Stimulated activated naive CD8-positive, alpha-beta T cell treated with anti-CD3 and anti-CD28 coated beads, Interleukin-15, amount 100 ng/mL, for 72 hours (primary cell): ENCODE results near the gene GPATCH4.

Source experiments
- ATAC-seq: fragments of 150-1000 bp; cut with Tn5 transposase; 2 replicates; pipeline ENCODE4 v1.10.0; 2021; ENCODE audit warnings: mild to moderate bottlenecking, moderate library complexity
- DNase-seq, 2 donors: peaks; one replicate each; pipeline ENCODE4 v3.0.0; 2021 to 2022
- H3K27ac Mint-ChIP-seq, 2 donors: one replicate each; pipeline ENCODE4 v1.8.0; 2022; ENCODE audit warnings: mild to moderate bottlenecking in 2 of 2, mixed read lengths in 2 of 2, moderate library complexity in 2 of 2
- H3K27me3 Mint-ChIP-seq: one replicate; pipeline ENCODE4 v1.8.0; 2022; ENCODE audit warnings: mixed read lengths
- H3K4me1 Mint-ChIP-seq: one replicate; pipeline ENCODE4 v1.8.0; 2022; ENCODE audit warnings: mild to moderate bottlenecking, mixed read lengths
- H3K4me3 Mint-ChIP-seq, 2 donors: one replicate each; pipeline ENCODE4 v1.8.0; 2022; ENCODE audit warnings: mild to moderate bottlenecking in 2 of 2, mixed read lengths in 2 of 2, moderate library complexity in 1 of 2
- H3K9me3 Mint-ChIP-seq, 2 donors: one replicate each; pipeline ENCODE4 v1.8.0; 2022; ENCODE audit warnings: mixed read lengths in 2 of 2

GPATCH4 gene

DNA sequence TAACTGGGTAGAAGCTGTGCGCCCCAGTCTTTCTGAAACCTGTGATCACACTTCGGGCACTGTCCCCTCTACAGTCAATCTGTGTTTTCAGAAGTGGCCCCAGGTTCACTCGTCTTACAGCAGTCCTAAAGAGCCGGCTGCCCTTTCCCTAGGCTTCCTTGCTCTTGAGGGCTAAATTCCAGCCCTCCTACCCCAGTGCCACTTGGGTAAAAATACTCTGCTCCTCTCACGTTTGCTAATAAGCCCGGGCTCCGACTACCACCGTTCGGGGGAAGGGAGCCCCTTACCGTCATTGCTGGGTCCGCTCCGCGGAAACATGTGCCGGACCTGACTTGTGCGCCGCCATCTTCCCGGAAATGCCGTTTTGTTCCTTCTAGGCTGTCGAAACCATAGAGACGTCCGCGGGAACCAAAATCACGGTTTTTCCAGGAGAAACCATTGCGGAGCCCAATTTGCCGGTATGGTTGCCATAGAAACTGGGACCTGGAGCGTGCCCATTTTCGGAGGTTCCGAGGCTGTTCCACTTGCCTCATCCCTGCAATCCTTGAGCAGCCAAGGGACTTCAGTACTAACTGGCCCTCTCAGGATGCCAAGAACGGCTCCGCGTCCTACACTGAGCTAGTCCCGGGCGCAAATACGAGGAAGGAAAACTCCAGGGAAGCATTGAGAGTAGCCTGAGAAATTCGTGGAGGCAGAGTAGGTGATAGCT, at the start of gene GPATCH4:
GPATCH4 (minus strand) TSS at position 358 of the 709 bp plus-strand sequence.
- Mint-ChIP-seq H3K4me1 (peaks cover 45% of the 10 kb centered on the region), H3K9me3 (no peaks in the 10 kb centered on the region), H3K27me3 (no peaks in the 10 kb centered on the region), H3K4me3 (peak within 1 kb of the TSS; percentile 89 to 100), H3K27ac (peak within 1 kb of the TSS; percentile 97 to 100)
- ATAC-seq (peak; percentile 82), DNase-seq (peak; percentile 76 to 87)

DNA sequence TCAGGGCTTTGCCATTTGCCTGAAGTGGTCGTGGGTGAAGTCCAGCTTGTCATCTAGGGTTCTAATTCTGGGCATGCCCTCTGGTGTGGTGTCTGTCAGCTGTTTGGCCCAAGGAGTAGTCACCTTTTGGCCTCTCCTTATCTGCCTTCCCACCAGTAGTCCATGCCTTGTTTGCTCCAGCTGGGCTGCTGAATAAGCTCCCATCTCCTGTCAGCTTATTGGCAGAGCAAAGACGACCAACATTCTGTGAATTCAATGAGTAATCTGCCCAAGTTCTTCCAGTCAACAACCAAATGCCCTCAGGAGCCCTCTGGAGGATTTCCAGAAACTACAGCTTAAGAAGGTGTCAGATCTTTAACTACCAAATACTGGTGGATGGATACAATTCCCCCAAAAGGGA, 47.7 kb upstream of the GPATCH4 start:
- no peak for DNase-seq

DNA sequence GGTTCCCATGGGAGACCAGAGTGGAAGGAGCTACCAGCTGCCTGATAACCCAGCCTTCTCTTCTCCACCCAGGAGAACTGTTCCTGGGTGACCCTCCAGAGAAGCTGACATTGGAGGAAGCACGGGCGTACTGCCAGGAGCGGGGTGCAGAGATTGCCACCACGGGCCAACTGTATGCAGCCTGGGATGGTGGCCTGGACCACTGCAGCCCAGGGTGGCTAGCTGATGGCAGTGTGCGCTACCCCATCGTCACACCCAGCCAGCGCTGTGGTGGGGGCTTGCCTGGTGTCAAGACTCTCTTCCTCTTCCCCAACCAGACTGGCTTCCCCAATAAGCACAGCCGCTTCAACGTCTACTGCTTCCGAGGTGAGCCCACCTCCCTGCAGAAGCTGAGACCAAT, 47.2 kb upstream of the GPATCH4 start:
- no peaks in the 10 kb centered on the region for H3K9me3 Mint-ChIP-seq
- DNase-seq = no peak
- ATAC-seq = no peak
- no peak overlapping the region for H3K4me3 Mint-ChIP-seq
- H3K4me1 Mint-ChIP-seq = peaks cover 18% of the 10 kb centered on the region
- H3K27ac Mint-ChIP-seq = no peak overlapping the region
- peaks cover 99% of the 10 kb centered on the region for H3K27me3 Mint-ChIP-seq

More for the DNA sequence above, 47.7 kb upstream of the GPATCH4 start:
- Mint-ChIP-seq H3K4me1 (peaks cover 14% of the 10 kb centered on the region), H3K27me3 (peaks cover 99% of the 10 kb centered on the region), H3K27ac (no peak overlapping the region), H3K9me3 (no peaks in the 10 kb centered on the region), H3K4me3 (no peak overlapping the region)
- ATAC-seq = no peak

DNA sequence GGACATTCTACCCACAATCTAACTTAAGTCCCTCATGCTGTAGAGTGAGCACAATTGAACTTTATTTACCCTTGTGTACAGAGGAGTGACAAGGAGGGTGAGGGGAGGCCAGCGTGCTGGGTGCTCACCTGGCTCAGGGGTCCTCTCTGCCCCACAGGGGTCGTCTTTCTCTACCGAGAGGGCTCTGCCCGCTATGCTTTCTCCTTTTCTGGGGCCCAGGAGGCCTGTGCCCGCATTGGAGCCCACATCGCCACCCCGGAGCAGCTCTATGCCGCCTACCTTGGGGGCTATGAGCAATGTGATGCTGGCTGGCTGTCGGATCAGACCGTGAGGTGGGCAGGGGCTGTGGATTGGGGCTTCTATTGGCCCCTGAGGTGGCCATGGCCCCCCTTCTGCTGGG, 46.1 kb upstream of the GPATCH4 start:
- Mint-ChIP-seq H3K4me1 (peaks cover 28% of the 10 kb centered on the region), H3K4me3 (no peak overlapping the region), H3K27me3 (peaks cover 99% of the 10 kb centered on the region), H3K9me3 (no peaks in the 10 kb centered on the region), H3K27ac (no peak overlapping the region)
- ATAC-seq (no peak), DNase-seq (no peak)

GRCh38 chr1:156646738-156647211, 45.5 kb upstream of the GPATCH4 start:
- Mint-ChIP-seq H3K27ac (no peak overlapping the region), H3K9me3 (no peaks in the 10 kb centered on the region), H3K27me3 (peaks cover 99% of the 10 kb centered on the region), H3K4me1 (peaks cover 32% of the 10 kb centered on the region), H3K4me3 (no peak overlapping the region)
- DNase-seq = no peak
- no peak for ATAC-seq

DNA sequence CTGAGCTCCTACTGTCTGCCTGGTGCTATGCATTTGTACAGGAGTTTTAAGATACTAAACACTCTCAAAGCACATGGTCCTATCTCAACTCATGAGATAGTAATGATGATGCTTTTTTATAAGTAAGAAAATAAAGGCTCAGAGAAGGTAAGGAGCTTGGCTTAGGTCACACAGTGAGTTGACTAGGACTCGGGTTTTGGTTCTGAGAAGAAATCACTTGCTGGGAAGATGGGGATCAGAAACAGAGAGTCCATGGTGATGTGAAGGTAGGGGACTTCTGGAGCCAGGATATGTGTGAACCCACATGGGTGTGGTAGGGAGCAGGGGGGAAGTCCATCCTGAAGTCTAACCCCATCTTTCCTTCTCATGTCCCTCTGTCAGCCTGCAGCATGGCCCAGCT, 44.4 kb upstream of the GPATCH4 start:
- no peak for DNase-seq
- Mint-ChIP-seq H3K9me3 (no peaks in the 10 kb centered on the region), H3K27me3 (peaks cover 100% of the 10 kb centered on the region), H3K4me1 (peaks cover 43% of the 10 kb centered on the region), H3K27ac (no peak overlapping the region), H3K4me3 (no peak overlapping the region)
- ATAC-seq = no peak

DNA sequence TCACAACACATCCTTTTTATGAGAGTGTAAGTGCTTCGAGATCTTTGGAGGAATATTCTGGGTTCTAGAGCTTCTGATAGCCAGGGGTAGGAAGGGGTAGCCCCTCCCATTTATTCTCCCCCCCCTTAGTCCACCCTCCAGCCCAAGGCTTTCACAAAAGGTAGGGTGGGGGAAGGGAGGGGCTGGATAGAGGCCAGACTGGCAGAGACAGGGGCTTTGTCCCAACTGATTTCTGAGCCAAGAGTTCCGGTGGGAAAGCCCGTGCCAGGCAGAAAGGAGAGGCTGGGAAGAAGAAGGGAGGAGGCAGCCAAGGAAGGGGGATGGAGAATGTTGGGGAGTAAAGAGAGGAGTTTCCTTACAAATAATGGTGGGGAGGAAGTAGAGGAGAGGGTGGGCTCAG, 43.8 kb upstream of the GPATCH4 start:
- no peaks in the 10 kb centered on the region for H3K9me3 Mint-ChIP-seq
- peaks cover 100% of the 10 kb centered on the region for H3K27me3 Mint-ChIP-seq
- H3K4me3 Mint-ChIP-seq = no peak overlapping the region
- ATAC-seq = no peak
- H3K27ac Mint-ChIP-seq = no peak overlapping the region
- H3K4me1 Mint-ChIP-seq = peaks cover 43% of the 10 kb centered on the region
- DNase-seq = no peak

DNA sequence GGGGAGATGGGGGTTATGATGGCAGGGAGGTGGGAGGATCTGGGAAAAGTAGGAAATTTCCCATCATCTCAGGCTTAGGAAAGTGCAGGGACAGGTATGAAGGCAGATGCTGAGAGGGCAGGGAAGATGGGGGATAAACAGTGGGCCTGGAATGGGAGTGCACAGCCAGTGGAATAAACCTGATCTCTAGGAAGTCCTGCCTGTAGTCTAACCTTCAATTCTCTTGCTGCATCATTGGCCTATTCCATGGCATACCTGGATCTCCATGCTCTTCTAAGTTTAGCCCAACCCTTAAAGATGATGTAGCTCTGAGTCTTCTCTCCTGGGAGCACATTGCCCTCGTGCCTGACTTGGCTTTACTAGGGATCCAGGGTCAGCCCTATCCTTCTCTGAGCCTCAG, 43.4 kb upstream of the GPATCH4 start:
- Mint-ChIP-seq H3K4me3 (no peak overlapping the region), H3K27ac (no peak overlapping the region), H3K9me3 (no peaks in the 10 kb centered on the region), H3K4me1 (peaks cover 43% of the 10 kb centered on the region), H3K27me3 (peaks cover 100% of the 10 kb centered on the region)
- no peak for ATAC-seq
- no peak for DNase-seq

DNA sequence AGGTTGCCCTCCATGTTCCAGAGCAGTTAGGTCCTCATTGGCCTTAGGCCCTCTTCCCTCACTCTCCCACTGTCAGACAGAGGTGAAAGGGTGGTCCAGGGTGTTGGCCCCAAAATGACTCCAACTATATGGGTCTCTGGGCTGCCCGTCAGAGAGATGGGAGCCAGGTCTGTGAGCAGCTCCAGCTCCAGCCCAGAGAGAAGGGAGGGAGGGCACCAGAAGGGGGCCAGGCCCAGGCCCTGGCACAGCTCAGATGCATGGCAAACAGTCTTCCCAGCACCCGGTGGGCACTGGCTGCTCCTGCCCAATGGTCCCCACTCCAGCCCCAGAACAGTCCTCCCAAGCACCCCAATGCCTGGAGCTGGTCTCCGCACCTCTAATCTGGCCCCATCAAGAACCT, 42.9 kb upstream of the GPATCH4 start:
- DNase-seq = no peak
- Mint-ChIP-seq H3K27ac (no peak overlapping the region), H3K9me3 (no peaks in the 10 kb centered on the region), H3K4me3 (no peak overlapping the region), H3K4me1 (peaks cover 43% of the 10 kb centered on the region), H3K27me3 (peaks cover 100% of the 10 kb centered on the region)
- ATAC-seq = peak; percentile 24

DNA sequence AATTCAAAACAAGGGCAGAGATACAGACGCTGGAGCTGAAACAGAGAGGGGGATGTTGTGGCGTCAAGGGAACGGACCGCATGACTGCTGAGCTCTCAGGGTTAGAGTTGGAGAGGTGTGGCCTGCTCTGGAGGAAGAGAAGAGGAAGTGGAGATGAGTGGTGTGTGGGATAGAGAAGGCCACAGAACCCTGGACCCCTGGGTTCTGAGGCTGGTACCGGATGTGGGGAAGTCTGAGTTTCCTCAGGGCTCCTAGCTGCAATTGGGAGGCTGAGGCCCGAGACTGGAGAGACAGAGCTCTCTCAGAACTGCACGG, 42.5 kb upstream of the GPATCH4 start:
- ATAC-seq (peak; percentile 95), DNase-seq (peak in 1 of 2 donors; percentile 69)
- Mint-ChIP-seq H3K4me1 (peaks cover 43% of the 10 kb centered on the region), H3K4me3 (no peak overlapping the region), H3K27me3 (peaks cover 100% of the 10 kb centered on the region), H3K27ac (no peak overlapping the region), H3K9me3 (no peaks in the 10 kb centered on the region)

DNA sequence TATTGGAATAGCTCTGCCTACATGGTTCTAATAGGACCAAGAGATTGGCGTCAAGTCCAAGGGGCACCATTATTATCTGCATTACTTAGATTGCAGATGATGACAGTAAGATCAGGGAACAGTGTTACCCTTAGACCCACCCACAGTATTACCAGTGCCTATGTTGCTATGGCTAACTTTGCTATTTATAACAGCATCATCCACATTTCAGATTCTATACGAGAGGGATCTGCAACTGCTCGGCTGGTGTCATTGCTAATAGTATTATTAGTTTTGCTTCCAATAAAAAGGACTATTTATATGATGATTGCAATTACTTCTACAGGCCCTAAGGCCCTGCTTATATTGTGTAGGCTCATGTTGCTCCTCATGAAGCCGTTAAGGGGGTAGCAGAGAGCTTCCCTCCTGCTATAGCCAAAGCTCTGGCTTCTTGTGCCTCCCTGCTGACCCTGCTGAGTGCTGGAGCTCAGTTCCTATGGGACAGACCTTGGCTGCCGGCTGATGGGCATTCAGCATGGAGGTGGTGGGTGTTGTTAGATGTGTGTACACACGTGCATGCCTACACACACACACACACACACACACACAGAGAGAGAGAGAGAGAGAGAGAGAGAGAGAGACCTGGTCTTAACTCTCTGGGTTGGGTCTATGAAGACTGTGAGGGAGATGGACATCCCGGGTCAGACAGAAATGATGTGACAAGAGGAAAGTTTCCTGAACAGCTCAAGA, 41.9 kb upstream of the GPATCH4 start:
- no peak overlapping the region for H3K4me3 Mint-ChIP-seq
- H3K27me3 Mint-ChIP-seq = peaks cover 100% of the 10 kb centered on the region
- ATAC-seq (peak; percentile 18), DNase-seq (no peak)
- H3K4me1 Mint-ChIP-seq = peaks cover 43% of the 10 kb centered on the region
- no peak overlapping the region for H3K27ac Mint-ChIP-seq
- no peaks in the 10 kb centered on the region for H3K9me3 Mint-ChIP-seq

DNA sequence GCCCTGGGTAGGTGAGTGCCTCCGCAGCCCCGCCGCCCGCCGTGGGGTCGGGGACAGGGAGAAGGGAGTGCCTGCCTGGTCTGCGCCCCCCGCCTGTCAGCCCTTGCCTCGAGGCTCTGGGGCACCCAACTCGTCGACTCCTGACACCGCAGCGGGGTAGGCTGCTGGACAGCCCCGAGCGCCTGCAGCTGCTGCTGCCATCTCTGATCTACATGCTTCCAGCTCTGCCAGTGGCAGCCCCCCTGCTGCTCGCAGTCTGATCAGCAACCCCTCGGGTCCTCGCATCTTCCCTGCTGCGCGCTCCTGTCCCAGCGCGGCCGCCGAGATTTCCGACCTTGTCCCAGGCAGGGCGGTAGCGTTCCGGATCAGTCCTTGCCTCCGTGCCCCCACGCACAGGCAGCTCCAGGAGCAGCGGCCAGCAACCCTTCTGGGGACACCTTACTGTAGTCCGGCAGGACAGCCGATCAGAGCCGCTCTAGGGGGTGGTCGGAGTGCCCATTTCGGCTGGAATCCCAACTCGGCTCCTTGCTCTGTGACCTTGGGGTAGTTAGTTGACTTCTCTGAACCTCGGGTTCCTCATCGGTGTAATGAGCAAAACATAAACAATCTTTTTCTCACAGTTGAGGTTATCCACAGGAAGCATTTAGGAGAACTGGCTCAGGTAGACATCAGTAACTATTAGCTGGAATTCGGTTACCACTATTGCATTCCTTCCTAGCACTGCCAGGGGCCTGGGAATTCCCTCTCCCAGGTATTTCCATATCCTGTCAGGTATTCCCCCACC, 41.2 kb upstream of the GPATCH4 start:
- DNase-seq = no peak
- Mint-ChIP-seq H3K4me1 (peaks cover 43% of the 10 kb centered on the region), H3K9me3 (no peaks in the 10 kb centered on the region), H3K4me3 (peak overlapping the region; percentile 57 to 74), H3K27me3 (peaks cover 99% of the 10 kb centered on the region), H3K27ac (no peak overlapping the region)
- peak; percentile 1 for ATAC-seq

- H3K27me3 Mint-ChIP-seq = peaks cover 92% of the 10 kb centered on the region
- peak within 1 kb of the TSS; percentile 57 to 74 for H3K4me3 Mint-ChIP-seq
- ATAC-seq = peak; percentile 26
- peaks cover 43% of the 10 kb centered on the region for H3K4me1 Mint-ChIP-seq
- no peak for DNase-seq
- no peak within 1 kb of the TSS for H3K27ac Mint-ChIP-seq
- H3K9me3 Mint-ChIP-seq = no peaks in the 10 kb centered on the region
Measured at GRCh38 chr1:156641761-156642264, 40.5 kb upstream of the GPATCH4 start, which contains the start of gene BCAN. BCAN (plus strand) TSS chr1:156642117; CDS start chr1:156646055, 3,938 bp downstream.

GRCh38 chr1:156640842-156641706, 39.8 kb upstream of the GPATCH4 start:
- no peaks in the 10 kb centered on the region for H3K9me3 Mint-ChIP-seq
- no peak overlapping the region for H3K27ac Mint-ChIP-seq
- H3K27me3 Mint-ChIP-seq = peaks cover 92% of the 10 kb centered on the region
- peak overlapping the region; percentile 31 to 42 for H3K4me3 Mint-ChIP-seq
- no peak for DNase-seq
- H3K4me1 Mint-ChIP-seq = peaks cover 39% of the 10 kb centered on the region
- no peak for ATAC-seq

DNA sequence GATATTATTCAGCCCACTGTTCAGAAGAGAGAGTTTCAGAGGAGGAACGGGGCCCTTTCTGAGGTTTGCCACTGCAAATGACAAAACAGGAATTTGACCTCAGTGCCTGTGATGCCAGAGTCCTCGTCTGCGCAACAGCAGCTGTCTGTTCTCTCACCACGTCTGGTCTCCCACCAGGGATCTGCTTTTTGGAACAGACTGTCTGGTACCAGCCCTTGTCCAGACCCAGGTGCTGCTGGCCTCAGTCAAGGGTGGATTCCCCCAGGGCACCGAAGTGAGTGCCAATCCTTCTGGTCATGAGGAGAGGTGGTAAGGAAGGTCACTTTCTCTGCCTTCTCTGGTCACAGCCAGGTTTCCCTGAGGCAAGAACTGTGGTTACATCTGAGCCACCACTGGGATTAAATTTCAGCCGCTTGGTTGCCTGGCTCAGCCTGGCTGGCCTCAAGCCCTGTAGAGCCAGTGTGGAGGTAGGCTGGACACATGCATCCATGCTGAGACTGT, 38.4 kb upstream of the GPATCH4 start:
- peaks cover 36% of the 10 kb centered on the region for H3K4me1 Mint-ChIP-seq
- H3K27ac Mint-ChIP-seq = no peak overlapping the region
- no peak for ATAC-seq
- H3K27me3 Mint-ChIP-seq = peaks cover 88% of the 10 kb centered on the region
- no peak for DNase-seq
- H3K4me3 Mint-ChIP-seq = no peak overlapping the region
- no peaks in the 10 kb centered on the region for H3K9me3 Mint-ChIP-seq
